Neural crest cell (in vitro differentiated cells): Measurements from ENCODE around the gene GRIK1. TPM values are rescaled to one million over a fixed set of nuclear protein-coding genes. Genes with fewer than 3 reads are reported as not detected.

Source experiments
- DNase-seq: peaks from one replicate; pipeline ENCODE4 v3.0.0; 2021; ENCODE audit warnings: low read depth, mixed read lengths, low spot score
- H3K27ac Mint-ChIP-seq: one replicate; pipeline ENCODE4 v1.8.0; 2021; ENCODE audit warnings: mild to moderate bottlenecking, mixed read lengths; ENCODE audit not compliant: unreplicated experiment
- H3K27me3 Mint-ChIP-seq: 2 replicates; pipeline ENCODE4 v1.8.0; 2021; ENCODE audit warnings: low read depth, mild to moderate bottlenecking, mixed read lengths
- H3K36me3 Mint-ChIP-seq: 2 replicates; pipeline ENCODE4 v1.8.0; 2021; ENCODE audit warnings: low read depth, mild to moderate bottlenecking, mixed read lengths
- H3K4me1 Mint-ChIP-seq: 2 replicates; pipeline ENCODE4 v1.8.0; 2021; ENCODE audit warnings: mixed read lengths
- H3K4me3 Mint-ChIP-seq: one replicate; pipeline ENCODE4 v1.8.0; 2021; ENCODE audit warnings: mild to moderate bottlenecking, mixed read lengths
- H3K9me3 Mint-ChIP-seq: 2 replicates; pipeline ENCODE4 v1.8.0; 2021; ENCODE audit warnings: mixed read lengths
- CTCF ChIP-seq: fragments of 200-600 bp; sonication (generic); conservative IDR thresholded peaks from 2 replicates; pipeline ENCODE4 v1.5.0; 2021; ENCODE audit warnings: antibody characterized with exemption, mild to moderate bottlenecking
- total RNA-seq: library from RNA; stranded (reverse); gene quantifications from 2 replicates; pipeline ENCODE4 v1.2.1, GENCODE V29; 2021

Gene GRIK1
- total RNA-seq, 1 donor from 2014 or later: 0.91 TPM

DNA sequence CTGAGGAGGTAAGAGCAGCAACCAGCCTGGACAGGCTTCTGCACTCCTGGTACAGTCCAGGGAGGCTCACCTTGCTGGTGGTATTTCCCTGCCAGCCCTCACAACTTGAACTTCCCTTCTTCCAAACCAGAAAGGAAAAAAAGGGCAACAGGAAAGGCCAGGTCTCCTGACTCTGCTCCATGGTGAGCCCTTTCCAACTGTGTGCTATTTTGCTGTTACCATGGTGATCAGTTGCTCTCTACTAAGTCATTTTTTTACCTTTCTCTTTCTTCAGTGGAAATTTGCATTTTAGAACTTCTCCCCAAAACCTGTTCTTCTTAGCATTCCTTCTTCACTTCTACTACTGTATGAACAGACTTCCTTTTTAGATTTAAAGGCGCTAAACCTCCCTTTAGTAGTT is 164.3 kb downstream of the GRIK1 start:
- TF ChIP-seq CTCF: no peak
- H3K4me1 Mint-ChIP-seq: peaks cover 3% of the 10 kb centered on the region
- DNase-seq: no peak
- no peaks in the 10 kb centered on the region for H3K36me3 Mint-ChIP-seq
- no peaks in the 10 kb centered on the region for H3K9me3 Mint-ChIP-seq
- no peaks in the 10 kb centered on the region for H3K27me3 Mint-ChIP-seq
- no peak overlapping the region for H3K4me3 Mint-ChIP-seq
- no peak overlapping the region for H3K27ac Mint-ChIP-seq

- Mint-ChIP-seq H3K27ac (no peak overlapping the region), H3K4me1 (peaks cover 9% of the 10 kb centered on the region), H3K9me3 (no peaks in the 10 kb centered on the region), H3K4me3 (no peak overlapping the region), H3K36me3 (no peaks in the 10 kb centered on the region), H3K27me3 (no peaks in the 10 kb centered on the region)
- no peak for DNase-seq
- no peak for TF ChIP-seq CTCF
These were observed 168.2 kb downstream of the GRIK1 start for GRCh38 chr21:29771491-29772066.

DNA sequence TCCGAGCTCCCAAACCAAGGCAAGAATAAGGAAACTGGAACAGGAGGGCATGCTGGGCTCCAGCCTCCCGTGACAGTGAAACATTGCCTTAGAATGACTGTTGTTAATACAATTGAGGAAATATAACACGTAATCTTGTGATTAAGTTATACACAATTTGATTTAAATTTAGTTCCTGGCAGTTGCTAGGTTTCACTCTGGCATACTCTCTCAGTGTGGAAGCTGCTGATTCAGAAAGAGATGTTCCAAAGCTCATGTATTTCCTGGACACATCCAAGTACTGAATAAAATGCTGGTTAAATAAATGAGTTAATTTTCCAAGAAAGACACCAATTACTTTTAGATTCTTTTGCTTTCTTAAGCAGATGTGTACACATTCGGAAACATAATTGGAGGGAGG is 176.1 kb downstream of the GRIK1 start:
- no peak overlapping the region for H3K27ac Mint-ChIP-seq
- no peak overlapping the region for H3K4me3 Mint-ChIP-seq
- H3K27me3 Mint-ChIP-seq: peaks cover 4% of the 10 kb centered on the region
- no peaks in the 10 kb centered on the region for H3K36me3 Mint-ChIP-seq
- peaks cover 7% of the 10 kb centered on the region for H3K4me1 Mint-ChIP-seq
- no peaks in the 10 kb centered on the region for H3K9me3 Mint-ChIP-seq
- no peak for TF ChIP-seq CTCF
- no peak for DNase-seq

DNA sequence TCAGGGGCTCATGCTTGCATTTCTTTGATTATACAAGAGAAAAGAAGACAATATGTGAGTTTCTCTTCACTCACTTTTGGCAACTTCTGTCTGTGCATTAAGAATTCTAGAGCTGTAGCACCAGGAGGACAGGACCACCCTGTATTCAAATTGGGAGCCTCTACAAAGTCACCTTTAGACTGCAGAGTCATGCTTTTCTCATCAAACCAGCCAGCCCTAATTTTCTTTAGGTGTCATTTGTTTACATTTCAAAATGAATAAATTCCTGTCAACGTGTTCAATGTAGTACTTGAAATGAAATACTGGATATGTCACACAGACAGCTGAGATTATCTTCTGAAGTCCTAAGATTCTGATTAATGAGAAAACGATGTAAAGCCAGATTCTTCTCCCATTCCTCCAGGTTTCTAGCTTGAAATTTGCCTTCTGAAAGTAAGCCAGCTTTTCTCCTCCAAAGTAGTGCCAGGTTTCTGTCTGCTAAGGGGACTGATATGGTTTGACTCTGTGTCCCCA is 177.2 kb downstream of the GRIK1 start:
- Mint-ChIP-seq H3K4me3 (no peak overlapping the region), H3K9me3 (no peaks in the 10 kb centered on the region), H3K27ac (no peak overlapping the region), H3K27me3 (peaks cover 4% of the 10 kb centered on the region), H3K36me3 (no peaks in the 10 kb centered on the region), H3K4me1 (peaks cover 7% of the 10 kb centered on the region)
- no peak for TF ChIP-seq CTCF
- DNase-seq: no peak

DNA sequence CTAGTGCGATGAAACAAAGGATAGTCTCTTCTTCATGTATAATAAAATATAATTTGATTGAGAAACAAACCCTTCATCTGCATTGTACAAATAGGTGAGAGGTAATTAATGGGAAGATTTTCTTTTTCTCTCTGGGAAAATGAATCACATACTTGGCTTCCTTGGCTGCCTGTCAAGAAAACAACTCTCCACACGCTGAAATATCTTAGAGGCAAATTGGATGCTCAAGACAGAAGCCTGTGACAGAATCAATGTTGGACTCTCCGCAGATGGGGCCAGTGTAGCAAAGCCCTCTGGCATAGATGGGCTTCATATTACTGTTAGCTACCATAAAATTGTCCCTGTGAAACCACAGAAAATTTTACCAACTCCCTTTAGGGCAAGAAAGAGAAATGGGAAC is 186.6 kb downstream of the GRIK1 start:
- Mint-ChIP-seq H3K27me3 (no peaks in the 10 kb centered on the region), H3K27ac (no peak overlapping the region), H3K4me1 (peaks cover 10% of the 10 kb centered on the region), H3K9me3 (no peaks in the 10 kb centered on the region), H3K36me3 (no peaks in the 10 kb centered on the region), H3K4me3 (no peak overlapping the region)
- TF ChIP-seq CTCF: no peak
- DNase-seq: no peak
